Measurements from ENCODE around the gene PFKFB1.

PFKFB1 gene

DNA sequence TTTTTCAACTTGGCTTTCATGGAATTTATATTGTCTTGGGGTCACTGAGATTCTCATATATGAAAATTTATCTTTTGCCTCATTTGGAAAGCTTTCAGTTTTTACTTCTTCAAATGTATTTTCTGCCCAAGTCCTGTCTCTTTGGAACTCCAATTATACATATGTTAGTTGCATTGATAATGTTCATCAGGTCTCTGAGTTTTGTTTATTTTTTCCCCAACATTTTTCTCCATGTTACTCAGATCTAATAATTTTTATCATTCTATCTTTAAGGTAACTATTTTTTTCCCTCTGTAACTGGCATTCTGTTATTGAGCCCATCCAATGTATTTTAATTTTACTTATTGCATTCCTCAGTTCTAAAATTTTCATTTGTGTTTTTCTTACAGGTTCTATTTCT, 84.0 kb downstream of the PFKFB1 start:
- no peaks in the 10 kb centered on the region for H3K9me3 ChIP-seq (ENCODE audit: control insufficient read depth, insufficient read depth, low read length)
- no peaks in the 10 kb centered on the region for H3K36me3 ChIP-seq (ENCODE audit: control insufficient read depth, insufficient read depth, low read length)
- no peaks in the 10 kb centered on the region for H3K27me3 ChIP-seq (ENCODE audit: control insufficient read depth, insufficient read depth, low read length)
- no peak overlapping the region for H3K4me3 ChIP-seq (ENCODE audit: low read depth, low read length)
- H3K4me1 ChIP-seq (ENCODE audit: control insufficient read depth, insufficient read depth, low read length): no peaks in the 10 kb centered on the region
- H3K9ac ChIP-seq (ENCODE audit: low read depth, low read length): no peak overlapping the region

- H3K9me3 ChIP-seq (ENCODE audit: control insufficient read depth, insufficient read depth, low read length): peaks cover 4% of the 10 kb centered on the region
- no peaks in the 10 kb centered on the region for H3K36me3 ChIP-seq (ENCODE audit: control insufficient read depth, insufficient read depth, low read length)
- H3K4me3 ChIP-seq (ENCODE audit: low read depth, low read length): no peak overlapping the region
- H3K4me1 ChIP-seq (ENCODE audit: control insufficient read depth, insufficient read depth, low read length): no peaks in the 10 kb centered on the region
- no peaks in the 10 kb centered on the region for H3K27me3 ChIP-seq (ENCODE audit: control insufficient read depth, insufficient read depth, low read length)
- H3K9ac ChIP-seq (ENCODE audit: low read depth, low read length): no peak overlapping the region
Observed at GRCh38 chrX:54894159-54894558, 99.8 kb downstream of the PFKFB1 start.

- H3K9ac ChIP-seq (ENCODE audit: low read depth, low read length): no peak overlapping the region
- no peaks in the 10 kb centered on the region for H3K9me3 ChIP-seq (ENCODE audit: control insufficient read depth, insufficient read depth, low read length)
- H3K27me3 ChIP-seq (ENCODE audit: control insufficient read depth, insufficient read depth, low read length): no peaks in the 10 kb centered on the region
- H3K36me3 ChIP-seq (ENCODE audit: control insufficient read depth, insufficient read depth, low read length): no peaks in the 10 kb centered on the region
- no peaks in the 10 kb centered on the region for H3K4me1 ChIP-seq (ENCODE audit: control insufficient read depth, insufficient read depth, low read length)
- no peak overlapping the region for H3K4me3 ChIP-seq (ENCODE audit: low read depth, low read length)
Observed at GRCh38 chrX:54891573-54891972, 102.4 kb downstream of the PFKFB1 start.

DNA sequence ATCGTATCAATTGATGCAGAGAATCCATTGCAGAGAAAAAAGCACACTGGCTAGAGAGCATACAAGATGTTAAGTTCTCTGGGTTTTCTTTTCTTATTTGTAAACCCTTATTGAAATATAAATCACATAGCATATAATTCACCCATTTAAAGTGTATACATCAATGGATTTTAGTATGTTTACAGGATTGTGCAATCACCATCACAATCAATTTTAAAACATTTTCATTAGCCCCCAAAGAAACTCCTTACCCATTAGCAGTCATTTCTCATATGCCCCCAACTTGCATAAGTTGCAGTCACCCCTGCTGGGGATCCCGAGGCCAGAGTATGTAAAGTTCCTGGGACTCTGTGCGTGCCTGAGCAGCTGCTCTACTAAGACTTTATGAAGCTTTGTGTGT, 108.2 kb downstream of the PFKFB1 start:
- no peaks in the 10 kb centered on the region for H3K9me3 ChIP-seq (ENCODE audit: control insufficient read depth, insufficient read depth, low read length)
- no peak overlapping the region for H3K9ac ChIP-seq (ENCODE audit: low read depth, low read length)
- H3K4me1 ChIP-seq (ENCODE audit: control insufficient read depth, insufficient read depth, low read length): no peaks in the 10 kb centered on the region
- no peaks in the 10 kb centered on the region for H3K36me3 ChIP-seq (ENCODE audit: control insufficient read depth, insufficient read depth, low read length)
- H3K4me3 ChIP-seq (ENCODE audit: low read depth, low read length): no peak overlapping the region
- no peaks in the 10 kb centered on the region for H3K27me3 ChIP-seq (ENCODE audit: control insufficient read depth, insufficient read depth, low read length)

All from iPS-15b (cell line).